ENCODE measurements around the gene RSF1. TPM values are rescaled to one million over a fixed set of nuclear protein-coding genes. Genes with fewer than 3 reads are reported as not detected.

RSF1 gene
- total RNA-seq, 4 donors from 2014 or later: 69.3 to 127 (median 77.0) TPM

DNA sequence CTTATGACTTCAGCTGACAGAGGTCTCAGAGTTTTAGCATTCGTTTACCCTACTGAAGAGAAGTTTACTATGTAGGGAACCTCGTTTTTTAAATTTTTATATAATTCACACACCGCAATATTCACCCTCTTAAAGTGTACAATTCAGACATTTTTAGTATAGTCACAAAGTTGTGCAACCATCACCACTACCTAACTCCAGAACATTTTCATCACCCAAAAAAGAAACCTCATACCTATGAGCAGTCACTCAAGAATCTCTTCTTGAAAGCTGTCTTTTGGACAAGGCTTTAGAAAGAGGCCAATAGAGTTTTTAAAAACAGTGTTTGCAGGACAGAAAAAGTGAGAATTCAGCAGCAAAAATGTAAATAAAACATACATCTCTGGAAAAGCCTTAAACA lies 143.4 kb downstream of the RSF1 start:
- Histone ChIP-seq H3K9me3 (no peaks in the 10 kb centered on the region), H3K4me3 (no peak overlapping the region), H3K27me3 (no peaks in the 10 kb centered on the region), H3K27ac (no peak overlapping the region), H3K36me3 (peaks cover 0 to 86% (median 25%) of the 10 kb centered on the region in 3 donors), H3K4me1 (no peaks in the 10 kb centered on the region)
- TF ChIP-seq POLR2A (IDR thresholded peaks at IDR 0.05) (no peak), EP300 (IDR thresholded peaks at IDR 0.05) (no peak)
- TF ChIP-seq, protein P1, sequence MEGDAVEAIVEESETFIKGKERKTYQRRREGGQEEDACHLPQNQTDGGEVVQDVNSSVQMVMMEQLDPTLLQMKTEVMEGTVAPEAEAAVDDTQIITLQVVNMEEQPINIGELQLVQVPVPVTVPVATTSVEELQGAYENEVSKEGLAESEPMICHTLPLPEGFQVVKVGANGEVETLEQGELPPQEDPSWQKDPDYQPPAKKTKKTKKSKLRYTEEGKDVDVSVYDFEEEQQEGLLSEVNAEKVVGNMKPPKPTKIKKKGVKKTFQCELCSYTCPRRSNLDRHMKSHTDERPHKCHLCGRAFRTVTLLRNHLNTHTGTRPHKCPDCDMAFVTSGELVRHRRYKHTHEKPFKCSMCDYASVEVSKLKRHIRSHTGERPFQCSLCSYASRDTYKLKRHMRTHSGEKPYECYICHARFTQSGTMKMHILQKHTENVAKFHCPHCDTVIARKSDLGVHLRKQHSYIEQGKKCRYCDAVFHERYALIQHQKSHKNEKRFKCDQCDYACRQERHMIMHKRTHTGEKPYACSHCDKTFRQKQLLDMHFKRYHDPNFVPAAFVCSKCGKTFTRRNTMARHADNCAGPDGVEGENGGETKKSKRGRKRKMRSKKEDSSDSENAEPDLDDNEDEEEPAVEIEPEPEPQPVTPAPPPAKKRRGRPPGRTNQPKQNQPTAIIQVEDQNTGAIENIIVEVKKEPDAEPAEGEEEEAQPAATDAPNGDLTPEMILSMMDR (IDR thresholded peaks at IDR 0.05): no peak
- WGBS, 2 donors: 91 to 92% methylated on average over 3 of the region's 3 CpGs
- DNase-seq (ENCODE audit: low spot score in 2 of 2): no peak

DNA sequence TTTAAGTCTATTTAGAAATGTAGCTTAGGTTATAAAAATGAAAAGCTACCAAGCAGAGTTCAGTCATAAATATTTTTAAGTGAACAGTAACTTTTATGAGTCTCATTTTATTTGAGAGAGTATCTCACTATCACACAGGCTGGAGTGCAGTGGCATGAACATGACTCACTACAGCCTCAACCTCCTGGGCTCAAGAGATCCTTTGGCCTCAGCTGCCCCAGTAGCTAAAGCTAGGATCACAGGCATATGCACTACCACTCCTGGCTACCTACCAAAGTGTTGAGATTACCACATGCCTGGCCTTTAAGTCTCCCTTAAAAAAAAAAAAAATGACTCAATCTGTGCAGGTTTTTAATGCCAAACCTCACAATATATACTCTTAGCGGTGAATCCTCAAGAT lies 148.3 kb downstream of the RSF1 start:
- Histone ChIP-seq H3K9me3 (no peaks in the 10 kb centered on the region), H3K4me1 (no peaks in the 10 kb centered on the region), H3K27me3 (no peaks in the 10 kb centered on the region), H3K4me3 (no peak overlapping the region), H3K27ac (no peak overlapping the region), H3K36me3 (peaks cover 0 to 97% (median 25%) of the 10 kb centered on the region in 3 donors)
- 96 to 98% methylated on average over 1 of the region's 1 CpG for WGBS, 2 donors
- no peak for DNase-seq (ENCODE audit: low spot score in 2 of 2)
- no peak for TF ChIP-seq POLR2A (IDR thresholded peaks at IDR 0.05)
- TF ChIP-seq, protein P1 (IDR thresholded peaks at IDR 0.05): no peak
- no peak for TF ChIP-seq EP300 (IDR thresholded peaks at IDR 0.05)

DNA sequence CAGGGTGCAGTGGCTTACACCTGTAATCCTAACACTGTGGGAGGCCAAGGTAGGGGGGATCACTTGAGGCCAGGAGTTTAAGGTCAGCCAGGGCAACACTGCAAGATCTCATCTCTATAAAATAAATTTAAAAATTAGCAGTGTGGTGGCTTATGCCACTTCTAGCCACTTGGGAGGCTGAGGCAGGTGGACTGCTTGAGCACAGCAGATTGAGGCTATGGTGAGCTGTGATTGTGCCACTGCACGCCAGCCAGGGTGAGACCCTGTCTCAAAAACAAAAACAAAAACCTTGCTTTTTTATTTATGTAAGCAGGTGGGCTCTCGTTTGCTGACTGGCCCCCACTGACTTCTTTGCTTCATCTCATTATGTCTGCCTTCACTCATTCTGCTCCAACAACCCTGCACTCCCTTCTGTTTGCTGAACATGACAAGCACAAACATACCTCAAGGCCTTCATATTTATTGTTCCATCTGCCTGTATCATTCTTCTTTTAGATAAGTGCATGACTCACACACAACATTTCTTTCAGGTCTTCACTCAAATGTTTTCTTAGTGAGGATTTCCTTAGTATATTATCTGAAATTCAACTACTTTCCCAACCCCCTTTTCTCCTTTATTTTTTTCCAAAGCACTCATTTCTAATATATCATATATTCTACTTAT lies 150.5 kb downstream of the RSF1 start:
- H3K36me3 ChIP-seq: peaks cover 0 to 84% (median 17%) of the 10 kb centered on the region in 3 donors
- no peaks in the 10 kb centered on the region for H3K27me3 ChIP-seq
- H3K4me3 ChIP-seq: no peak overlapping the region
- TF ChIP-seq, protein P1 (IDR thresholded peaks at IDR 0.05): no peak
- TF ChIP-seq POLR2A (IDR thresholded peaks at IDR 0.05) (no peak), EP300 (IDR thresholded peaks at IDR 0.05) (no peak)
- H3K9me3 ChIP-seq: no peaks in the 10 kb centered on the region
- H3K4me1 ChIP-seq: no peaks in the 10 kb centered on the region
- 88 to 95% methylated on average over 2 of the region's 2 CpGs for WGBS, 2 donors
- no peak for DNase-seq (ENCODE audit: low spot score in 2 of 2)
- H3K27ac ChIP-seq: no peak overlapping the region

DNA sequence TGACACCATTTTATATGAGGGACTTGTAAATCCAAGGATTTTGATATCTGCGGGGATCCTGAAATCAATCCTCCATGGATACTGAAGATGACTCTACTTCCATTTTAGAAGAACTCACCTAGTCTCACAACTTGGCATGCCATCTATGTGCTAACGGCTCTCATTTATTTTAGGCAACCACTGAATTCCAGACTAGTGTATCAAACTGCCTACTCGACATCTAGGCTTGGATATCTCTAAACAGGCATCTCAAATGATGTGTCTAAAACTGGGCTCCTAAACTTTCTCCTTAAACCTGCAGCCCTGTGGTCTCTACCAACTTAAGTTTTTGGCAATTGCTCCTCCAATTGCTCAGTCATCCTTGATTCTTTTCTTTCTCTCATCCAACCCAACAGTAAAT lies 151.8 kb downstream of the RSF1 start:
- 89 to 96% methylated on average over 3 of the region's 3 CpGs for WGBS, 2 donors
- Histone ChIP-seq H3K9me3 (no peaks in the 10 kb centered on the region), H3K4me3 (no peak overlapping the region), H3K27ac (no peak overlapping the region), H3K36me3 (peaks cover 0 to 77% (median 7%) of the 10 kb centered on the region in 3 donors), H3K4me1 (no peaks in the 10 kb centered on the region), H3K27me3 (no peaks in the 10 kb centered on the region)
- no peak for DNase-seq (ENCODE audit: low spot score in 2 of 2)
- TF ChIP-seq, protein P1 (IDR thresholded peaks at IDR 0.05): no peak
- TF ChIP-seq POLR2A (IDR thresholded peaks at IDR 0.05) (no peak), EP300 (IDR thresholded peaks at IDR 0.05) (no peak)

DNA sequence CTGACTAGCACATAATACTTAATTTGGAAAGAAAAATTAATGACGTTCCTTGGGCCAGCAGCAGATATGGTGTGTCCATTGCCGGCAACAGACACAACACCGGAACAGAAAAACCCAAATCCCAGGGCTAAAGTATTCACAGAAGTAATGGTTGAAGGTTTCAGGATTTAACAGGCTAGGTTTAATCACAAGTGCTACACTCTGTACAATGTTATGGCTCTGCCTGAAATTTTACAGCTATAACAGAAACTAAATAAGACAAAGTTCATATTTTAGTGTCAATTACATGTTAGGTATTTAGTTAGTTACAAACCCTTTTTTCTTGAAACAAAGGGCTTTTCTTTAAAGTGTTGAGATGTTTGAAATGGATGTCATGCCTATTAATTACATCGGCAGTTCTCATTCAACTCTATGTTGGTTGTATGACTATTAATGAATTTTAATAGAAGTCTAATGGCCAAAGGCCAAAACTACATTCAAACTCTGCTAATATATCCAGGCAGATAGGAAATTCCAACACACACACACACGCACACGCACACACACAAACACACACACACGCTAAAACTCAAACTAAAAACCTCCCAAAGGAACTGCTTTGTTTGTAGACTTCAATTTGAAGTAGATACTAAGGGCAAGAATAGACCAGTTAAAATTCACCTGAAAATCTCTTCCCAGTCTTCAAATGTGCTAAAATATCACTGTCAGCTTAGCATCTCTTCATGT lies 155.1 kb downstream of the RSF1 start:
- Histone ChIP-seq H3K9me3 (no peaks in the 10 kb centered on the region), H3K4me3 (no peak overlapping the region), H3K36me3 (peaks cover 0 to 46% (median 7%) of the 10 kb centered on the region in 3 donors), H3K27ac (no peak overlapping the region), H3K4me1 (no peaks in the 10 kb centered on the region), H3K27me3 (no peaks in the 10 kb centered on the region)
- TF ChIP-seq EP300 (IDR thresholded peaks at IDR 0.05): no peak
- TF ChIP-seq, protein P1 (IDR thresholded peaks at IDR 0.05): no peak
- TF ChIP-seq POLR2A (IDR thresholded peaks at IDR 0.05): no peak
- WGBS, 2 donors: 68 to 71% methylated on average over 7 of the region's 7 CpGs
- no peak for DNase-seq (ENCODE audit: low spot score in 2 of 2)
